OCI-LY3 (cell line): ENCODE results near the gene CLSTN1.
A peak's percentile ranks its signal among the peaks of the same experiment; 100 is the strongest.

ENCODE experiments used
- H2AFZ ChIP-seq: fragments of 200-600, 300-600 bp; shearing (Covaris generic); 2 replicates; pipeline ENCODE4 v1.6.0; 2014; ENCODE audit warnings: antibody characterized with exemption, low read depth, low read length
- H3K27ac ChIP-seq: fragments of 200-600, 300-600 bp; sonication (generic); 2 replicates; pipeline ENCODE4 v1.5.1; 2014; ENCODE audit warnings: mild to moderate bottlenecking, low read length, moderate library complexity, mixed read lengths
- H3K27me3 ChIP-seq: fragments of 200-600, 300-600 bp; sonication (generic); 2 replicates; pipeline ENCODE4 v1.6.1; 2014; ENCODE audit warnings: low read depth, low read length, mixed read lengths
- H3K36me3 ChIP-seq: fragments of 200-600, 300-600 bp; sonication (generic); replicated peaks from 2 replicates; pipeline ENCODE3; 2014; ENCODE audit warnings: low read depth, low read length, mixed read lengths
- H3K4me1 ChIP-seq: fragments of 300-600, 200-600 bp; sonication (generic); 2 replicates; pipeline ENCODE4 v1.6.1; 2014; ENCODE audit warnings: low read length, mixed read lengths
- H3K4me2 ChIP-seq: fragments of 200-600, 300-600 bp; sonication (generic); 2 replicates; pipeline ENCODE4 v1.6.1; 2014; ENCODE audit warnings: low read length, mixed read lengths
- H3K4me3 ChIP-seq: fragments of 300-600, 200-600 bp; sonication (generic); 2 replicates; pipeline ENCODE4 v1.5.1; 2014; ENCODE audit warnings: antibody characterized with exemption, mild to moderate bottlenecking, low read length, moderate library complexity
- H3K79me2 ChIP-seq: fragments of 300-600, 200-600 bp; shearing (Covaris generic); 2 replicates; pipeline ENCODE4 v1.6.1; 2014; ENCODE audit warnings: mild to moderate bottlenecking, low read length, mixed read lengths
- H3K9ac ChIP-seq: fragments of 300-600, 200-600 bp; shearing (Covaris generic); 2 replicates; pipeline ENCODE4 v1.6.0; 2014; ENCODE audit warnings: mild to moderate bottlenecking, low read length, moderate library complexity
- H3K9me3 ChIP-seq: fragments of 200-600, 300-600 bp; shearing (Covaris generic); 2 replicates; pipeline ENCODE4 v1.6.1; 2014; ENCODE audit warnings: low read length, mixed read lengths; ENCODE audit not compliant: insufficient read depth
- H4K20me1 ChIP-seq: fragments of 200-600, 300-600 bp; sonication (generic); 2 replicates; pipeline ENCODE4 v1.6.1; 2016; ENCODE audit warnings: low read length, mixed read lengths; ENCODE audit not compliant: insufficient read depth
- EZH2phosphoT487 ChIP-seq: fragments of 200-600 bp; shearing (Covaris generic); IDR thresholded peaks from 2 replicates; pipeline ENCODE4 v1.6.1; 2018; ENCODE audit warnings: antibody characterized with exemption, mixed run types, low read depth
- TF ChIP-seq, protein P1 (sequence below): fragments of 200-600, 300-600 bp; sonication (generic); IDR thresholded peaks from 2 replicates; pipeline ENCODE4 v1.5.1; 2014; ENCODE audit warnings: antibody characterized with exemption, low read length, low read depth

The CLSTN1 gene

DNA sequence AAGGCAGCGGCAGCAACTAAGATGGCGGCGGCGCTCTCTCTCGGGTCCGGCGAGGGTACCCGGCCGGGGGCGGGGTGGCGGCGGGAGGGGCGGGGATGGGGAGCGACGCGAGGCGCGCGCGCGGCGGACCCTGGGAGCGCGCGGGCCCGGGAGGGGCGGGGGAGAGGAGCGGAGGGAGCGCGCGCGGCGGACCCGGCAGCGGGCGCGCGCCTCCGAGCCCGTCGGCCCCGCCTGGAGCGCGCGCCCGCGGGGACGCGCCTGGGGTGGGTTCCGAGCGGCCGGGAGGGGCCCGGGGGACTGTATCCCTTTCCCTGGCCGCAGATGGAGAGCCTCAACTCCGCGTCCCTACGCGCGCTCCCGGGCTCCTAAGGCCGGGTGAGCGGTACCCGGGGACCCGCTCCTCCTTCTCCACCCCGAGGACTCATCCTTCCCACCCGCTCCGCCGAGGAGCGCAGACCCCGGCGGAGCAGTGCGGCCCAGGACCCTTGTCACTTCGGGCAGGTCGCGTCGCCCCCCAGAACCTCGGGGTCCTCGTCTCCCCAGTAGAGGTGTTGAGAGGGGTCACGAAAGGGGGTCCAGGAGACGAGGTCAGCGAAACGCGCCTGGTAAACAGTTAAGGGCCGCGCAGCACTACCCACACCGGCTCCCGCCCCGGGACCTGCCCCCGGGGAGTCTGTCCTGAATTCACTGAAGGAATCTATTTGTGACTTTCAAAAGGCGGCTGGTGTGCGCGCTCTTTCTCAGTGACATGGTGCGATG, at the start of gene CLSTN1:
TSS of gene CLSTN1 (minus strand) at position 23 of the 759 bp plus-strand sequence. CDS start 232 bp downstream, outside the sequence.
- Histone ChIP-seq H3K36me3 (peaks cover 5% of the 10 kb centered on the region), H3K4me2 (peak within 1 kb of the TSS; percentile 79), H3K9me3 (no peaks in the 10 kb centered on the region), H3K4me3 (peak within 1 kb of the TSS; percentile 96), H3K79me2 (peaks cover 44% of the 10 kb centered on the region), H3K27me3 (no peaks in the 10 kb centered on the region), H3K4me1 (peaks cover 43% of the 10 kb centered on the region), H2AFZ (no peak within 1 kb of the TSS; the same call in 1 of the 2 replicates), H3K9ac (peak within 1 kb of the TSS; percentile 89), H4K20me1 (peaks cover 32% of the 10 kb centered on the region), H3K27ac (no peak within 1 kb of the TSS)
- TF ChIP-seq, protein P1, sequence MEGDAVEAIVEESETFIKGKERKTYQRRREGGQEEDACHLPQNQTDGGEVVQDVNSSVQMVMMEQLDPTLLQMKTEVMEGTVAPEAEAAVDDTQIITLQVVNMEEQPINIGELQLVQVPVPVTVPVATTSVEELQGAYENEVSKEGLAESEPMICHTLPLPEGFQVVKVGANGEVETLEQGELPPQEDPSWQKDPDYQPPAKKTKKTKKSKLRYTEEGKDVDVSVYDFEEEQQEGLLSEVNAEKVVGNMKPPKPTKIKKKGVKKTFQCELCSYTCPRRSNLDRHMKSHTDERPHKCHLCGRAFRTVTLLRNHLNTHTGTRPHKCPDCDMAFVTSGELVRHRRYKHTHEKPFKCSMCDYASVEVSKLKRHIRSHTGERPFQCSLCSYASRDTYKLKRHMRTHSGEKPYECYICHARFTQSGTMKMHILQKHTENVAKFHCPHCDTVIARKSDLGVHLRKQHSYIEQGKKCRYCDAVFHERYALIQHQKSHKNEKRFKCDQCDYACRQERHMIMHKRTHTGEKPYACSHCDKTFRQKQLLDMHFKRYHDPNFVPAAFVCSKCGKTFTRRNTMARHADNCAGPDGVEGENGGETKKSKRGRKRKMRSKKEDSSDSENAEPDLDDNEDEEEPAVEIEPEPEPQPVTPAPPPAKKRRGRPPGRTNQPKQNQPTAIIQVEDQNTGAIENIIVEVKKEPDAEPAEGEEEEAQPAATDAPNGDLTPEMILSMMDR: no peak
- no peak for TF ChIP-seq EZH2phosphoT487

GRCh38 chr1:9873385-9873784, 49.6 kb upstream of the CLSTN1 start:
- H3K4me2 ChIP-seq: no peak overlapping the region
- no peaks in the 10 kb centered on the region for H3K4me1 ChIP-seq
- H3K9ac ChIP-seq: no peak overlapping the region
- H3K27ac ChIP-seq: no peak overlapping the region
- no peak overlapping the region for H3K4me3 ChIP-seq
- no peaks in the 10 kb centered on the region for H3K36me3 ChIP-seq
- H3K27me3 ChIP-seq: no peaks in the 10 kb centered on the region
- H4K20me1 ChIP-seq: no peaks in the 10 kb centered on the region
- H3K79me2 ChIP-seq: no peaks in the 10 kb centered on the region
- H3K9me3 ChIP-seq: no peaks in the 10 kb centered on the region
- H2AFZ ChIP-seq: no peak overlapping the region
- TF ChIP-seq, protein P1: no peak
- no peak for TF ChIP-seq EZH2phosphoT487

DNA sequence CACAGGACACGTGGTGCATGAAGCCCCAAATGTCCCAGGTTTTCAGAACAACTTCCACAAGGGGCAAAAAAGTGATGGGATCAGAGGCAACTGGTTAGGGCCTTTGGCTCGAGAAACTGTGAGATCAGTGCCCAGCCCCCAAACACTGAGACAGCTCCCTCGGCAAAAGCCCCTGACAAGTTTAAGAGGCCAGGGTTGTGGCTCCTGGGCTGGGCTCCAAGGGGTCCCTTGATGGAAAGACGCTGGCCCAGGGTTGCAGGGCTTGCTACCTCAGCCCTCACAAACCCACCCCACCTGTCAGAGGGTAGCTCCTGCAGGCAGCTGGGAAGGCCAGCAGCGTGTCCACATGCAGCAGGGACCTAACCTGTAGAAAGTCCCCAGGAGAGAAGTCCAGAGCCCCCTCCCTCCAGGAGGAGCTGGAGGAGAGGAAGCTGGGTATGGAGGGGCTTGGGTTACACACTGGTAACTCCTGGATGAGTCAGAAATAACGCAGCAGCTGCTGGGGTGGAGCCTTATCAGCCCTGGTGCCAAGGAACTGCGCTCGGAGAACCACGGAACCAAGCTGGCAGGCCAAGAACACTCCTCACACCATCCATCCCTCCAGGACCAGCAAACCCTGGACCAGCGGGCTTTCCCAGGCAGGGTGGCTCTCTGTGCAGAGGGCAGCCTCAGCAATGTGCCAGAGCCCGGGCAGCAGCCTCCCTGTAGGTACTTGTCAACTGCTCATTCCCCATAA, 48.8 kb upstream of the CLSTN1 start:
- Histone ChIP-seq H3K9ac (no peak overlapping the region), H3K4me1 (no peaks in the 10 kb centered on the region), H2AFZ (no peak overlapping the region), H3K9me3 (no peaks in the 10 kb centered on the region), H3K4me2 (no peak overlapping the region), H3K36me3 (no peaks in the 10 kb centered on the region), H3K79me2 (no peaks in the 10 kb centered on the region), H3K27me3 (no peaks in the 10 kb centered on the region), H3K4me3 (no peak overlapping the region), H3K27ac (no peak overlapping the region), H4K20me1 (no peaks in the 10 kb centered on the region)
- no peak for TF ChIP-seq EZH2phosphoT487
- TF ChIP-seq, protein P1: no peak

DNA sequence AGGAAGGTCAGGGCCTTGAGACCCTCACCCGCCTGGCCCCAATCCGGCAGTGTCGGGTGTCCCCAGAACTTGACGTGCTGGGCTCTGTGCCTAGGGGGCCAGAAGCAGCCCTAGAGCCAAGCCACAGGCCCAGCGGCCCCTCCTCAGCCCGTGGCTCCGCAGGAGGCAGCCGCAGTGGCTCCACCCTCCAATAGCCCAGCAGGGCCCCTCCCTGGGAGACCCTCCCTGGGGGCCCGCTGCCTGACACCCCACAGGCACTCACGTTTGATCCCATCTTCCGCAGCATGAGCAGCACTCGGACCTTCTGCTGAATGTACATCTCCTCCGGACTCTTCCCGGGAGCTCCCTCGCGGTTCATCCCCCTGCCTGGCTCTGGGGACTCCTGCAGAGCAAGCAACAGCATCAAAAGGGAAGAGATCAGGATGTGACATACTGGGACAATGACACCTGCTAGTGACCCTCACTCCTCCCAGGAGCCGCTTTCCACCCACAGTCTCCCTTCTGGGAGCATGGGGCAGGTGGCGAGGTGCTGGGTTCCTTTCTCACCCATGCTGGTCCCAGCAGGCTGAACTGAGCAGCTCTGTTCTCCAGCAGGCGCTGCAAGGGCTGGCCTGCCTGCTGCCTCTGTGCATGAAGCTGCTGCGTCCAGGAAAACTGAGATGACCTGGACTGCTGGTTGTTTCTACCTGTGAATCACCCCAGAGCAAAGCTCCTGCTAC, 48.1 kb upstream of the CLSTN1 start:
- Histone ChIP-seq H3K4me3 (no peak overlapping the region), H3K27me3 (no peaks in the 10 kb centered on the region), H2AFZ (no peak overlapping the region), H3K4me1 (no peaks in the 10 kb centered on the region), H4K20me1 (no peaks in the 10 kb centered on the region), H3K79me2 (no peaks in the 10 kb centered on the region), H3K36me3 (no peaks in the 10 kb centered on the region), H3K9me3 (no peaks in the 10 kb centered on the region), H3K9ac (no peak overlapping the region), H3K27ac (no peak overlapping the region), H3K4me2 (no peak overlapping the region)
- TF ChIP-seq, protein P1: no peak
- no peak for TF ChIP-seq EZH2phosphoT487
